Globus pallidus (tissue), 1 donor: ENCODE results near the gene CDK11B.

ENCODE experiments used
- DNase-seq: peaks from one replicate; pipeline ENCODE4 v3.0.0-alpha.2; 2015; ENCODE audit warnings: low spot score

Gene CDK11B

GRCh38 chr1:1615256-1616044 lies 43.4 kb downstream of the CDK11B start, which contains the start of gene MIB2:
MIB2 (plus strand) TSS chr1:1615500; CDS start chr1:1623453, 7,953 bp downstream.
- DNase-seq = peak; percentile 97

- no peak for DNase-seq
Observed at GRCh38 chr1:1614954-1615255, 43.9 kb downstream of the CDK11B start.

GRCh38 chr1:1614204-1614953 lies 44.4 kb downstream of the CDK11B start:
- DNase-seq = peak; percentile 21

- DNase-seq = no peak
Observed at GRCh38 chr1:1613509-1614082, 45.2 kb downstream of the CDK11B start.

- DNase-seq = no peak
Observed at GRCh38 chr1:1612104-1612400, 46.8 kb downstream of the CDK11B start.

DNA sequence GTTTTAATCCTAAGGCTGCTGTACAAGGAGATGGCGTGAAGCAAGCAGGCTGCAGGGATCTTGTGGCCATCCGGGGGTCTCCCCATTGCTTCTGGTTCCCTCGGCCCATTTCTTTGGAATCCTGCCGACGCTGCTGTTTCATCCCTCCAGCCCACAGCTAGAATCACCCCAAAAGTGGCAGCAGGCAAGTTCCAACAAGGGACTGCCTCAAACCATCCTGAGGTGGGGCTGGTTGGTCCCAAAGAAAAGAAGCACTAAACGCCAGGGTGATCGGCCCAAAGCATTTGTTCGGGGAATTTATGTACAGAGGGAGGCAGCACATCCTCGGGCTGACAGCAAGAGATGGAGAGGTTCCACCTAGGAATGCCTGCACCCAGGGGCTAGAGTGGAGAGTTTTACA lies 48.0 kb downstream of the CDK11B start:
- no peak for DNase-seq

- DNase-seq = no peak
Observed at GRCh38 chr1:1609822-1610485, 48.9 kb downstream of the CDK11B start.

DNA sequence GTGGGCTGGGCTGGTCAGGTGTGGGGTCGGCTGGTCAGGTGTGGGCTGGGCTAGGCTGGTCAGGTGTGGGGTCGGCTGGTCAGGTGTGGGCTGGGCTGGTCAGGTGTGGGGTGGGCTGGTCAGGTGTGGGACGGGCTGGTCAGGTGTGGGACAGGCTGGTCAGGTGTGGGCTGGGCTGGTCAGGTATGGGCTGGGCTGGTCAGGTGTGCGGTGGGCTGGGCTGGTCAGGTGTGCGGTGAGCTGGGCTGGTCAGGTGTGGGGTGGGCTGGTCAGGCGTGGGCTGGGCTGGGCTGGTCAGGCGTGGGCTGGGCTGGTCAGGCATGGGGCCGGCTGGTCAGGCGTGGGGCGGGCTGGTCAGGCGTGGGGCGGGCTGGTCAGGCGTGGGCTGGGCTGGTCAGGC lies 52.6 kb downstream of the CDK11B start:
- DNase-seq = no peak

DNA sequence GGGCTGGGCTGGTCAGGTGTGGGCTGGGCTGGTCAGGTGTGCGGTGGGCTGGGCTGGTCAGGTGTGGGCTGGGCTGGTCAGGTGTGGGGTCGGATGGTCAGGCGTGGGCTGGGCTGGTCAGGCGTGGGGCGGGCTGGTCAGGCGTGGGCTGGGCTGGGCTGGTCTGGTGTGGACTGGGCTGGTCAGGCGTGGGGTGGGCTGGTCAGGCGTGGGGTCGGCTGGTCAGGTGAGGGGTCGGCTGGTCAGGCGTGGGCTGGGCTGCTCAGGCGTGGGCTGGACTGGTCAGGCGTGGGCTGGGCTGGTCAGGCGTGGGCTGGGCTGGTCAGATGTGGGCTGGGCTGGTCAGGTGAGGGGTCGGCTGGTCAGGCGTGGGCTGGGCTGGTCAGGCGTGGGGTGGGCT lies 53.1 kb downstream of the CDK11B start:
- DNase-seq = no peak

DNA sequence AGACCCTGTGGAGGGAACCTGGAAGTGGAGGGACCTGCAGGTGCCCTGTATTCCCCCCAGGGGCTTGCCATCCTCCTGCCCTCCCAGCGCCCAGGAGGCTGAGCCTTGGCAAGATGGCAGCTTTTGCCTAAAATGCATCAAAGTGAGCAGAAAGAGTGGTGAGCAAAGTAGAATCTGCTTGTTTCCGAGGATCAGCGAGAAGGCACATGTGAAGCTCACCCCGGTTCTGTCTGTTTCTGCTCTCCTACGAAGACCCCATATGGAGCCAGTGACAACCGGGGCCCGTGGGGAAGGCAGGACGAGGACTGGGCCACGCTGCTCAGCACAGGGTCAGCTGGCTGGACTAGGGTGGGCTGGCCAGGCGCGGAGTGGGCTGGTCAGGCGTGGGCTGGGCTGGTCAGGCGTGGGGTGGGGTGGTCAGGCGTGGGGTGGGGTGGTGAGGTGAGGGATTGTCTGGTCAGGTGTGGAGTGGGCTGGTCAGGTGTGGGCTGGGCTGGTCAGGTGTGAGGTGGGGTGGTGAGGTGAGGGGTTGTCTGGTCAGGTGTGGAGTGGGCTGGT lies 53.7 kb downstream of the CDK11B start:
- no peak for DNase-seq

- no peak for DNase-seq
Observed at GRCh38 chr1:1604374-1605033, 54.3 kb downstream of the CDK11B start.

DNA sequence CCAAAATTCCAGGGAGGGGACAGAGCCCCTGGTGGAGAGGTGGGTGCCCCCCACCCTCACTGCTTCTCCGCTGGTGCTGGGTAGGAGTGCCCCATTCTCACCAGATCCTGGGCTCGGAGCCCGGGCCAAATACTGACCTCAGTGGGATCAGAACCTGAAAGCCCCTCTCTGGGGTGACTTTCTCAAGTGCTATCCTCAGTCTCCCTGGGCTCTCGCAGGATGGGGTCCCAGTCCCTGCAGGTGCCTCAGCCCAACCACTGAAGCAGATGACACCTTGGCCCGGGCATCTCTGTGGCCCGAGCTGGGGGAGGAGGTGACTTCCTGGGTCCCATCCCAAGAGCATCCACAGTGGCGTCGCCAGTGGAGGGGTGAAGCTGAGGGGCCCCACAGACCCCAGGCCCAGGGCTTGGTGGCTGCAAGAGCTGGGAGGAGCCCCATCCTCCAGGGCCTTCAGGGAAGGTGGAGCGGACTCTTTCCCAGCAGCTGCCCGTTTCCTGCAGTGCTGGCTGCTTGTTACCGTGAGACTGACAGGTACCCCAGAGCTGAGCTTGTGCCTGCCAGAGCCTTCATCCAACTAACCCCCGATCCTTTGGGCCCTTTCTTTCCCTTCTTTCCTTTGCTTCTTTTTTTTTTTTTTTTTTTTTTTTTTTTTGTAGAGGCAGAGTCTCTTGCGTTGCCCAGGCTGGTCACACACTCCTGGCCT lies 55.0 kb downstream of the CDK11B start:
- no peak for DNase-seq

DNA sequence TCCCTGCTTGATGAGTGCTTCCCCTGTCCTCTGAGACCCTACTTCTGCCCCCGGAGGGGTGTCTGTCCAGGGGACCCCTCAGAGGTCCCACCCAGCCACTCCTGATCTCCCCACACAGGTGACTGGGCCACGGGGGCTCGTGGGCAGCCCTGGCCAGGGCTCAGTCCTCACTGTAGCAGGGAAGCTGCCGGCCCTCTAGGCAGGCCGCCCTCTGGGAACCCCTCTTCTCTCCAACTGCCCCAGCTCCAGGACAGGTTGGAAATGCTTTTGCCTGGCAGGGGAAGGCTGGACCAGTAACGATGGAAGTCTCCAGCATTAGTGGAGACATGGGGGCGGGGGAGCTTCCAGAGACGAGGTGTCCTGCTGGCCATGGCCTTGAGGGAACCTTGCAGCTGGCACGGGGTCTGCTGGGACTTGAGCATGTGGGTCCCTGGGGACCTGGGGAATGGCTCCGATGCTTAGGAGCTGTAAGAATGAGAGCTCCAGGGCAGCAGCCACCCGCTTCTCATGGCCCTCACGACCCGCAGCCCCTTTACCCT lies 55.8 kb downstream of the CDK11B start:
- no peak for DNase-seq

GRCh38 chr1:1602304-1602967 lies 56.4 kb downstream of the CDK11B start:
- no peak for DNase-seq

- no peak for DNase-seq
Observed at GRCh38 chr1:1601564-1602303, 57.1 kb downstream of the CDK11B start.

GRCh38 chr1:1600861-1601563 lies 57.8 kb downstream of the CDK11B start:
- no peak for DNase-seq

GRCh38 chr1:1599935-1600860 lies 58.6 kb downstream of the CDK11B start, which contains the start of gene FNDC10:
FNDC10 (minus strand) TSS chr1:1600135; CDS start chr1:1600015, 120 bp downstream.
- DNase-seq = no peak
